Body of pancreas (tissue), 4 donors: ENCODE measurements around the gene ANKRD33B. TPM values are rescaled to one million over a fixed set of nuclear protein-coding genes. Genes with fewer than 3 reads are reported as not detected.

Experiments used
- ATAC-seq: fragments of 150-250 bp; one replicate; pipeline ENCODE4 v1.9.1; 2016
- DNase-seq, 4 donors: peaks; one replicate each; pipeline ENCODE4 v3.0.0-alpha.2; 2019
- H3K27ac ChIP-seq, 4 donors: fragments of 200-600 bp; sonication (generic); 1 replicate in 3 of 4; 2 replicates in 1 of 4; pipeline versions ENCODE4 v1.5.1 to v1.6.1; 2016 to 2019; ENCODE audit warnings: mild to moderate bottlenecking in 1 of 4, mixed read lengths in 1 of 4, moderate library complexity in 1 of 4
- H3K27me3 ChIP-seq, 2 donors: fragments of 200-600 bp; sonication (generic); one replicate each; pipeline ENCODE4 v1.6.0; 2016; ENCODE audit warnings: mild to moderate bottlenecking in 1 of 2
- H3K36me3 ChIP-seq, 2 donors: fragments of 200-600 bp; sonication (generic); replicated peaks in 1 of 2; 2 replicates each; pipeline ENCODE4 v1.5.1; 2016; ENCODE audit warnings: low read depth in 2 of 2; ENCODE audit not compliant: insufficient read depth in 1 of 2
- H3K4me1 ChIP-seq: fragments of 200-600 bp; sonication (generic); one replicate; pipeline ENCODE4 v1.6.0; 2016
- H3K4me3 ChIP-seq, 2 donors: fragments of 200-600 bp; sonication (generic); 1 replicate in 1 of 2; 2 replicates in 1 of 2; pipeline ENCODE4 v1.5.1; 2016 to 2019
- H3K9me3 ChIP-seq, 3 donors: fragments of 200-600 bp; sonication (generic); 1 replicate in 2 of 3; 2 replicates in 1 of 3; pipeline ENCODE4 v1.5.1; 2016
- CTCF ChIP-seq, 7 experiments: fragments of 450-650 bp in 4 of 7; fragments of 200-600 bp in 3 of 7; sonication (generic) in 3 of 7; IDR thresholded peaks; one replicate each; pipeline ENCODE4 v1.5.1; 2016 to 2019; ENCODE audit warnings: antibody characterized with exemption in 7 of 7
- POLR2A ChIP-seq, 3 donors: fragments of 450-650 bp; IDR thresholded peaks; one replicate each; pipeline ENCODE4 v1.6.1; 2016; ENCODE audit warnings: antibody characterized with exemption in 3 of 3, mild to moderate bottlenecking in 2 of 3
- WGBS, 2 donors: methylation state at CpG; one replicate each; pipeline ENCODE4 v1.1.5; 2017; 5-methylcytosine and 5-hydroxymethylcytosine counted together
- intact Hi-C: fragments of 100-400 bp; cut with DNase I; formaldehyde crosslinking; loops from one replicate; pipeline ENCODE4 v1.15.1; 2023
- total RNA-seq, 2 donors: library from RNA; depleted of rRNA; stranded (reverse); fragments of >200 nt; gene quantifications; one replicate each; pipeline ENCODE4 v1.1.0, GENCODE V29; 2016

The ANKRD33B gene
- total RNA-seq, 2 donors from 2014 or later, result 2.3 to 3.9 TPM

GRCh38 chr5:10584714-10585517 lies 21.0 kb downstream of the ANKRD33B start:
- WGBS, 2 donors, result 62% methylated on average over 8 of the region's 8 CpGs
- no peak for ATAC-seq
- Histone ChIP-seq H3K27me3 (no peaks in the 10 kb centered on the region), H3K4me1 (no peaks in the 10 kb centered on the region), H3K36me3 (no peaks in the 10 kb centered on the region), H3K27ac (no peak overlapping the region), H3K4me3 (no peak overlapping the region), H3K9me3 (no peaks in the 10 kb centered on the region)
- no peak for DNase-seq
- intact Hi-C loops, result no loop called here
- TF ChIP-seq POLR2A (IDR thresholded peaks at IDR 0.05) (no peak), CTCF (IDR thresholded peaks at IDR 0.05) (no peak)

- H3K4me1 ChIP-seq, result no peaks in the 10 kb centered on the region
- TF ChIP-seq POLR2A (IDR thresholded peaks at IDR 0.05), result no peak
- TF ChIP-seq CTCF (IDR thresholded peaks at IDR 0.05), result no peak
- no peak overlapping the region for H3K27ac ChIP-seq
- DNase-seq, result no peak
- no peak overlapping the region for H3K4me3 ChIP-seq
- H3K27me3 ChIP-seq, result no peaks in the 10 kb centered on the region
- no peaks in the 10 kb centered on the region for H3K9me3 ChIP-seq
- intact Hi-C loops, result no loop called here
- no peak for ATAC-seq
- no peaks in the 10 kb centered on the region for H3K36me3 ChIP-seq
- WGBS, 2 donors, result 84 to 91% methylated on average over 3 to 5 of the region's 5 CpGs
Measured at GRCh38 chr5:10585518-10585915, 21.6 kb downstream of the ANKRD33B start.

GRCh38 chr5:10586008-10586407 lies 22.1 kb downstream of the ANKRD33B start:
- Histone ChIP-seq H3K4me3 (no peak overlapping the region), H3K4me1 (no peaks in the 10 kb centered on the region), H3K36me3 (no peaks in the 10 kb centered on the region), H3K27ac (no peak overlapping the region), H3K27me3 (no peaks in the 10 kb centered on the region), H3K9me3 (no peaks in the 10 kb centered on the region)
- WGBS, 2 donors, result 82% methylated on average over 4 of the region's 4 CpGs
- DNase-seq (no peak), ATAC-seq (no peak)
- TF ChIP-seq POLR2A (IDR thresholded peaks at IDR 0.05), result no peak
- no peak for TF ChIP-seq CTCF (IDR thresholded peaks at IDR 0.05)
- intact Hi-C loops, result no loop called here

GRCh38 chr5:10586555-10586954 lies 22.7 kb downstream of the ANKRD33B start:
- no peak for DNase-seq
- no peak for ATAC-seq
- WGBS, 2 donors, result 92 to 95% methylated on average over 1 of the region's 1 CpG
- no peaks in the 10 kb centered on the region for H3K36me3 ChIP-seq
- H3K9me3 ChIP-seq, result no peaks in the 10 kb centered on the region
- TF ChIP-seq CTCF (IDR thresholded peaks at IDR 0.05), result no peak
- TF ChIP-seq POLR2A (IDR thresholded peaks at IDR 0.05), result no peak
- H3K27ac ChIP-seq, result no peak overlapping the region
- H3K27me3 ChIP-seq, result no peaks in the 10 kb centered on the region
- H3K4me3 ChIP-seq, result no peak overlapping the region
- no peaks in the 10 kb centered on the region for H3K4me1 ChIP-seq
- intact Hi-C loops, result no loop called here
